AG04449 (cell line): ENCODE data around the gene XYLT1.

Experiments
- CTCF ChIA-PET: fragments of 350-600 bp; formaldehyde crosslinking; extraction: SDS; loops from one replicate; lab custom pipeline; 2021; ENCODE audit warnings: antibody characterized with exemption; lab: Yijun Ruan, JAX
- POLR2A ChIA-PET: fragments of 400-600, 350-600 bp; formaldehyde crosslinking; extraction: SDS; loops from one replicate; lab custom pipeline; 2020; ENCODE audit warnings: antibody characterized with exemption, inconsistent platforms; lab: Yijun Ruan, JAX
- DNase-seq: peaks from one replicate; pipeline ENCODE4 v3.0.0-alpha.2; 2010; ENCODE audit warnings: low read depth, low spot score
- H3K4me3 ChIP-seq: 2 replicates; pipeline ENCODE4 v1.5.1; 2011; ENCODE audit warnings: low read depth, mild to moderate bottlenecking, control low read depth, low read length
- TF ChIP-seq, protein P1 (sequence below): IDR thresholded peaks from one replicate; pipeline ENCODE4 v1.5.1; 2011; ENCODE audit warnings: mild to moderate bottlenecking, moderate library complexity, low read length, control low read depth, inconsistent platforms; ENCODE audit not compliant: insufficient read depth; ENCODE audit errors: missing control alignments

XYLT1 gene

DNA sequence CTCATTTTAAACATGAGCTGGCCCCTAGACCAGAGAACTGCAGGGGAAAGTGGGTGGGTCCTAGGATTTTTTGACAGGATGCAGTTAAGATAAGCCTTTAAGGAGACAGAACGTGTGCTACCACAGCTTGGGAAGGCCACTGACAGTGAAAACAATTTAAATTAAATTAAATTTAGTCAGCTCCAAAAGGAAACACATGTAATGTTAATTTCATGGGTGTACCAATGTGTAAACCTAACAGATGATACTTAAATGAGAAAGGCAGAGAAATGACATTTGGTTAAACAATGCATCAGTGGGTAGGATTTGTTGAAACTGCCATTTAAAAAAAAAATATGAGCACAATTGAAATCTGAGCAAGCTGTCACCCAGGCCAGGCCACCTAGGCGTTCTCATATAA lies 250.8 kb downstream of the XYLT1 start:
- ChIA-PET POLR2A (interaction anchor here (1.1 kb wide), 1 partner anchor 14 kb away, joined by 3 read pairs; no protein-coding TSS in a partner anchor), CTCF (interaction anchor here (0.7 kb wide), 1 partner anchor 15 kb away, joined by 3 read pairs; no protein-coding TSS in a partner anchor)
- TF ChIP-seq, protein P1, sequence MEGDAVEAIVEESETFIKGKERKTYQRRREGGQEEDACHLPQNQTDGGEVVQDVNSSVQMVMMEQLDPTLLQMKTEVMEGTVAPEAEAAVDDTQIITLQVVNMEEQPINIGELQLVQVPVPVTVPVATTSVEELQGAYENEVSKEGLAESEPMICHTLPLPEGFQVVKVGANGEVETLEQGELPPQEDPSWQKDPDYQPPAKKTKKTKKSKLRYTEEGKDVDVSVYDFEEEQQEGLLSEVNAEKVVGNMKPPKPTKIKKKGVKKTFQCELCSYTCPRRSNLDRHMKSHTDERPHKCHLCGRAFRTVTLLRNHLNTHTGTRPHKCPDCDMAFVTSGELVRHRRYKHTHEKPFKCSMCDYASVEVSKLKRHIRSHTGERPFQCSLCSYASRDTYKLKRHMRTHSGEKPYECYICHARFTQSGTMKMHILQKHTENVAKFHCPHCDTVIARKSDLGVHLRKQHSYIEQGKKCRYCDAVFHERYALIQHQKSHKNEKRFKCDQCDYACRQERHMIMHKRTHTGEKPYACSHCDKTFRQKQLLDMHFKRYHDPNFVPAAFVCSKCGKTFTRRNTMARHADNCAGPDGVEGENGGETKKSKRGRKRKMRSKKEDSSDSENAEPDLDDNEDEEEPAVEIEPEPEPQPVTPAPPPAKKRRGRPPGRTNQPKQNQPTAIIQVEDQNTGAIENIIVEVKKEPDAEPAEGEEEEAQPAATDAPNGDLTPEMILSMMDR: no peak
- no peak overlapping the region for H3K4me3 ChIP-seq
- no peak for DNase-seq

DNA sequence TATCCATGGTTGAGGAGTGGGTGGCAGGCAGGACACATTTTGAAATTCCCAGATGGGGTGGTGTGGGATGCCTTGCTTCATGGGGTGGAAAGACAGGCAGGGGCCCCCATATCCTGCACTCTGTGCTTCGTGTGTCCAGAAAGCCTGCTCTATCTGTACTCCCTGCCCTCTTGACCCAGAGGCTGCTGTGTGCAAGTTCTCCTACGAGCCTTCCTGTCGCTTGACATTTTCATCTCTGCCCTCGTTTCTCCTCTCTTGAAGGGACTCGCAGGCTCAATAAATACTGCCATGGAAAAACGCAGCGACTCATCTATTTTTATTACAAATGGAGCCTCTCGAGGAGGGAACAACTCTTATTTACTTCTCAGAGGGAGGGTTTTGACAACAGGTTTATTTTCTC lies 254.8 kb downstream of the XYLT1 start:
- CTCF ChIA-PET: interaction anchor here (1.2 kb wide), 1 partner anchor 10 kb away, joined by 5 read pairs; no protein-coding TSS in a partner anchor
- no peak overlapping the region for H3K4me3 ChIP-seq
- no peak for DNase-seq
- POLR2A ChIA-PET: interaction anchor here (0.6 kb wide), 1 partner anchor 20 kb away, joined by 3 read pairs; no protein-coding TSS in a partner anchor
- TF ChIP-seq, protein P1: no peak

DNA sequence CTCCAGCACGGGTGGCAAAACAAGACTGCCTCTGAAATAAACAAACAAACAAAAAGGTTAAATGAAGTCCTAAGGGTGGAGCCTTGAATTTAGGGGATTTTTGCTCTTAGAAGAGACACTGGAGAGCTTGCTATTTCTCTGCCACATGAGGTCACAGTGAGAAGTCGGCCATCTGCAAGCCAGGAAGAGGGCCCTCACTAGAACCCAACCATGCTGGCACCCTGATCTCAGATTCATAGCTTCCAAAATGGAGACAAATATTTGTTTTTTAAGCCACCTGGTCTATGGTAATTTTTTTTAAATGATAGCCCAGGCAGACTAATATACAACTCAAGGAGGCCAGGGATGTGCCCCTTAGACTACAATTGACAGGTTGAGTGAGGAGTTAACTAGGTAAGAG lies 255.5 kb downstream of the XYLT1 start:
- H3K4me3 ChIP-seq: no peak overlapping the region
- ChIA-PET POLR2A (no interaction called here), CTCF (interaction anchor here (1.6 kb wide), 1 partner anchor 252 kb away, joined by 3 read pairs; no protein-coding TSS in a partner anchor)
- TF ChIP-seq, protein P1: no peak
- no peak for DNase-seq

DNA sequence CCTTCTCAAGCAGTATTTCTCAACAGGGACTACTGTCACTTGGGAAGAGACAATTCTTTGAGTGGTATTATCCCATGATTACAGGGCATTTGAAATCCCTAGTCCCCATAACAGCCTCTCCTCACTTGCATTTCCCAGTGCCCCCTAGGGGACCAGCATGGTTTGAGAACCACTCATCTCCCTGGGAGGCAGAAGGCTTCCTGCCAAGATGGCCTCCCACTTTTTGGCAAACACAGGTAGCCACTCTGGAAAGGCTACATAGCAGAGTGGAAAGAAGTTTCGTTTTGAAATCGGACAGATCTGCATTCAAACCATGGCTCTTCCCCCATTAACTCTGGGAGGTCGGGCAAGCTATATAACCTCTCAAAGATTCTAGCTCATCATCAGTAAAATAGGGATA lies 256.8 kb downstream of the XYLT1 start:
- DNase-seq: no peak
- H3K4me3 ChIP-seq: no peak overlapping the region
- TF ChIP-seq, protein P1: no peak
- ChIA-PET CTCF (interaction anchor here (1.6 kb wide), 1 partner anchor 253 kb away, joined by 3 read pairs; no protein-coding TSS in a partner anchor), POLR2A (no interaction called here)

DNA sequence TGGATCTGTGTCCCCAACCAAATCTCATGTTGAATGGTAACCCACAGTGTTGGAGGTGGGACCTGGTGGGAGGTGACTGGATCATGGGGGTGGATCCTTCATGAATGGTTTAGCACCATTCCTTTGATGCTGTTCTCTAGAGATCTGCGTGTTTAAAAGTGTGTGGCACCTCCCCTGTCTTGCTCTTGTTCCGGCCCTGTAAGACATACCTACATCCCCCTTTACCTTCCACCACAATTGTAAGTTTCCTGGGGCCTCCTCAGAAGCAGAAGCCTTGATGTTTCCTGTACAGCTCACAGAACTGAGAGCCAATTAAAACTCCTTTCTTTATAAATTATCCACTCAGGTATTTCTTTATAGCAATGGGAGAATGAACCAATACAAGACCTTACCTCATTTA lies 257.7 kb downstream of the XYLT1 start:
- TF ChIP-seq, protein P1: no peak
- no peak for DNase-seq
- ChIA-PET POLR2A (no interaction called here), CTCF (no interaction called here)
- no peak overlapping the region for H3K4me3 ChIP-seq

DNA sequence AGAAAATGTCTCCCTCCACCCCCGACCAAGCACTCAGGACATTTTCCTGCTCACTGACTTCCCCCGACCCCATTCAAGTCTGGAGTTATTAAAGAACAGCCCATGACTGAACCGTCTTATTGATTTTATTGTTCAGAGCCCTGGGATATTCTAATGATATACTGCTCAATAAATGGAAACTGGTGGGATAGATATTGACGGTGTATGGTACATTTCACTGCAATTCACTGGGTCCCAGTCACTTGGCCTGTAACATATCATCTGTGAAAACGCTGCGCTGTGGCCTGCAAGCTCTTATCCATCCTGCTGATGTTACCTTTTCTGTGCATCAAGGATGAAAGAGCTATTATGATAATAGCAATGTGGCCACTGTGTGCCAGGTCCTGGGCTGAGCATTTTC lies 258.2 kb downstream of the XYLT1 start:
- POLR2A ChIA-PET: no interaction called here
- no peak overlapping the region for H3K4me3 ChIP-seq
- CTCF ChIA-PET: no interaction called here
- DNase-seq: no peak
- TF ChIP-seq, protein P1: no peak
